Measurements from ENCODE around the gene MTCL1.
A peak's percentile ranks its signal among the peaks of the same experiment; 100 is the strongest.

MTCL1 gene

GRCh38 chr18:8673256-8674209, 31.8 kb upstream of the MTCL1 start:
- H3K9ac ChIP-seq: peak overlapping the region; percentile 19; the same call in 1 of the 2 replicates
- peak overlapping the region; percentile 73 for H3K4me2 ChIP-seq
- no peaks in the 10 kb centered on the region for H3K36me3 ChIP-seq (ENCODE audit: insufficient read depth)
- H3K27me3 ChIP-seq (ENCODE audit: insufficient read depth, low read depth): no peaks in the 10 kb centered on the region
- H3K27ac ChIP-seq: peak overlapping the region; percentile 48
- no peaks in the 10 kb centered on the region for H4K20me1 ChIP-seq (ENCODE audit: insufficient read depth)
- no peak for TF ChIP-seq CTCF (conservative IDR thresholded peaks at IDR 0.05; ENCODE audit: low read depth, low read length)
- H3K79me2 ChIP-seq (ENCODE audit: insufficient read depth, low read depth): no peaks in the 10 kb centered on the region
- peak overlapping the region; percentile 62 for H2AFZ ChIP-seq (ENCODE audit: low read depth)
- H3K4me1 ChIP-seq (ENCODE audit: low read depth, poor library complexity, severe bottlenecking): peaks cover 26% of the 10 kb centered on the region
- H3K4me3 ChIP-seq (IDR thresholded peaks at IDR 0.05; ENCODE audit: insufficient read depth, low read depth, low read length): no peak overlapping the region

- Histone ChIP-seq H3K27ac (no peak overlapping the region), H4K20me1 (ENCODE audit: insufficient read depth) (no peaks in the 10 kb centered on the region), H3K36me3 (ENCODE audit: insufficient read depth) (no peaks in the 10 kb centered on the region), H3K4me3 (IDR thresholded peaks at IDR 0.05; ENCODE audit: insufficient read depth, low read depth, low read length) (no peak overlapping the region), H3K4me2 (no peak overlapping the region), H3K79me2 (ENCODE audit: insufficient read depth, low read depth) (no peaks in the 10 kb centered on the region), H3K27me3 (ENCODE audit: insufficient read depth, low read depth) (no peaks in the 10 kb centered on the region), H3K4me1 (ENCODE audit: low read depth, poor library complexity, severe bottlenecking) (peaks cover 26% of the 10 kb centered on the region), H3K9ac (no peak overlapping the region), H2AFZ (ENCODE audit: low read depth) (no peak overlapping the region)
- TF ChIP-seq CTCF (conservative IDR thresholded peaks at IDR 0.05; ENCODE audit: low read depth, low read length): no peak
These were observed 30.3 kb upstream of the MTCL1 start for GRCh38 chr18:8675057-8675456.

- H3K4me1 ChIP-seq (ENCODE audit: low read depth, poor library complexity, severe bottlenecking): peaks cover 4% of the 10 kb centered on the region
- no peak overlapping the region for H3K4me2 ChIP-seq
- H3K9ac ChIP-seq: no peak overlapping the region
- H3K4me3 ChIP-seq (IDR thresholded peaks at IDR 0.05; ENCODE audit: insufficient read depth, low read depth, low read length): no peak overlapping the region
- H4K20me1 ChIP-seq (ENCODE audit: insufficient read depth): no peaks in the 10 kb centered on the region
- peak overlapping the region; percentile 19; the same call in 1 of the 2 replicates for H2AFZ ChIP-seq (ENCODE audit: low read depth)
- H3K27me3 ChIP-seq (ENCODE audit: insufficient read depth, low read depth): no peaks in the 10 kb centered on the region
- H3K79me2 ChIP-seq (ENCODE audit: insufficient read depth, low read depth): no peaks in the 10 kb centered on the region
- no peak overlapping the region for H3K27ac ChIP-seq
- TF ChIP-seq CTCF (conservative IDR thresholded peaks at IDR 0.05; ENCODE audit: low read depth, low read length): no peak
- no peaks in the 10 kb centered on the region for H3K36me3 ChIP-seq (ENCODE audit: insufficient read depth)
These were observed 24.2 kb upstream of the MTCL1 start for GRCh38 chr18:8681196-8681595.

- TF ChIP-seq CTCF (conservative IDR thresholded peaks at IDR 0.05; ENCODE audit: low read depth, low read length): no peak
- Histone ChIP-seq H2AFZ (ENCODE audit: low read depth) (no peak overlapping the region), H3K4me2 (no peak overlapping the region), H3K9ac (no peak overlapping the region), H3K4me3 (IDR thresholded peaks at IDR 0.05; ENCODE audit: insufficient read depth, low read depth, low read length) (no peak overlapping the region), H3K27me3 (ENCODE audit: insufficient read depth, low read depth) (no peaks in the 10 kb centered on the region), H4K20me1 (ENCODE audit: insufficient read depth) (no peaks in the 10 kb centered on the region), H3K27ac (no peak overlapping the region), H3K4me1 (ENCODE audit: low read depth, poor library complexity, severe bottlenecking) (peaks cover 4% of the 10 kb centered on the region), H3K36me3 (ENCODE audit: insufficient read depth) (no peaks in the 10 kb centered on the region), H3K79me2 (ENCODE audit: insufficient read depth, low read depth) (no peaks in the 10 kb centered on the region)
These were observed 20.8 kb upstream of the MTCL1 start for GRCh38 chr18:8684577-8684976.

All from KMS-11 (cell line).